Ishikawa (cell line): ENCODE measurements around the gene FECH.

ENCODE experiments used
- CEBPB ChIP-seq: IDR thresholded peaks from 2 replicates; pipeline ENCODE4 v1.6.1; 2012
- CREB1 ChIP-seq: IDR thresholded peaks from 2 replicates; pipeline ENCODE4 v1.6.1; 2012; ENCODE audit warnings: low read depth
- FOXM1 ChIP-seq: IDR thresholded peaks from 2 replicates; pipeline ENCODE4 v1.6.1; 2012; ENCODE audit warnings: low read depth, borderline replicate concordance
- MAX ChIP-seq: IDR thresholded peaks from 2 replicates; pipeline ENCODE4 v1.6.1; 2012
- RAD21 ChIP-seq: IDR thresholded peaks from 2 replicates; pipeline ENCODE4 v1.6.1; 2012; ENCODE audit warnings: low read depth
- TAF1 ChIP-seq: IDR thresholded peaks from 2 replicates; pipeline ENCODE4 v1.6.1; 2012; ENCODE audit warnings: low read depth, mild to moderate bottlenecking

GRCh38 chr18:57498682-57499256 lies 87.7 kb downstream of the FECH start:
- no peak for TF ChIP-seq RAD21
- TF ChIP-seq FOXM1, result no peak
- no peak for TF ChIP-seq TAF1
- no peak for TF ChIP-seq CEBPB
- TF ChIP-seq CREB1, result no peak
- no peak for TF ChIP-seq MAX
